Body of pancreas (tissue), 4 donors: ENCODE results near the gene SLC1A4. TPM values are rescaled to one million over a fixed set of nuclear protein-coding genes. Genes with fewer than 3 reads are reported as not detected.
A peak's percentile ranks its signal among the peaks of the same experiment; 100 is the strongest.

Experiments
- ATAC-seq: fragments of 150-250 bp; one replicate; pipeline ENCODE4 v1.9.1; 2016
- DNase-seq, 4 donors: peaks; one replicate each; pipeline ENCODE4 v3.0.0-alpha.2; 2019
- H3K27ac ChIP-seq, 4 donors: fragments of 200-600 bp; sonication (generic); 1 replicate in 3 of 4; 2 replicates in 1 of 4; pipeline versions ENCODE4 v1.5.1 to v1.6.1; 2016 to 2019; ENCODE audit warnings: mild to moderate bottlenecking in 1 of 4, mixed read lengths in 1 of 4, moderate library complexity in 1 of 4
- H3K27me3 ChIP-seq, 2 donors: fragments of 200-600 bp; sonication (generic); one replicate each; pipeline ENCODE4 v1.6.0; 2016; ENCODE audit warnings: mild to moderate bottlenecking in 1 of 2
- H3K36me3 ChIP-seq, 2 donors: fragments of 200-600 bp; sonication (generic); replicated peaks in 1 of 2; 2 replicates each; pipeline ENCODE4 v1.5.1; 2016; ENCODE audit warnings: low read depth in 2 of 2; ENCODE audit not compliant: insufficient read depth in 1 of 2
- H3K4me1 ChIP-seq: fragments of 200-600 bp; sonication (generic); one replicate; pipeline ENCODE4 v1.6.0; 2016
- H3K4me3 ChIP-seq, 2 donors: fragments of 200-600 bp; sonication (generic); 1 replicate in 1 of 2; 2 replicates in 1 of 2; pipeline ENCODE4 v1.5.1; 2016 to 2019
- H3K9me3 ChIP-seq, 3 donors: fragments of 200-600 bp; sonication (generic); 1 replicate in 2 of 3; 2 replicates in 1 of 3; pipeline ENCODE4 v1.5.1; 2016
- CTCF ChIP-seq, 7 experiments: fragments of 450-650 bp in 4 of 7; fragments of 200-600 bp in 3 of 7; sonication (generic) in 3 of 7; IDR thresholded peaks; one replicate each; pipeline ENCODE4 v1.5.1; 2016 to 2019; ENCODE audit warnings: antibody characterized with exemption in 7 of 7
- POLR2A ChIP-seq, 3 donors: fragments of 450-650 bp; IDR thresholded peaks; one replicate each; pipeline ENCODE4 v1.6.1; 2016; ENCODE audit warnings: antibody characterized with exemption in 3 of 3, mild to moderate bottlenecking in 2 of 3
- WGBS, 2 donors: methylation state at CpG; one replicate each; pipeline ENCODE4 v1.1.5; 2017; 5-methylcytosine and 5-hydroxymethylcytosine counted together
- intact Hi-C: fragments of 100-400 bp; cut with DNase I; formaldehyde crosslinking; loops from one replicate; pipeline ENCODE4 v1.15.1; 2023
- small RNA-seq: library from RNA; depleted of rRNA; stranded (forward); fragments of <200 nt; gene quantifications from one replicate; pipeline ENCODE3, GENCODE V24; 2016
- total RNA-seq, 2 donors: library from RNA; depleted of rRNA; stranded (reverse); fragments of >200 nt; gene quantifications; one replicate each; pipeline ENCODE4 v1.1.0, GENCODE V29; 2016

Gene SLC1A4
- total RNA-seq, 2 donors from 2014 or later = 14.5 to 25.4 TPM

GRCh38 chr2:65070856-65071255 is 81.7 kb downstream of the SLC1A4 start:
- H3K36me3 ChIP-seq = peaks cover 0 to 2% of the 10 kb centered on the region in 2 donors
- no peak for ATAC-seq
- intact Hi-C loops = loop anchor here (10.0 kb wide), 1 partner anchor 54 kb away; no protein-coding TSS in a partner anchor
- no peak overlapping the region for H3K27ac ChIP-seq
- peaks cover 32% of the 10 kb centered on the region for H3K4me1 ChIP-seq
- H3K4me3 ChIP-seq = no peak overlapping the region
- no peak for DNase-seq
- TF ChIP-seq CTCF (IDR thresholded peaks at IDR 0.05) = no peak
- TF ChIP-seq POLR2A (IDR thresholded peaks at IDR 0.05) = no peak
- H3K27me3 ChIP-seq = no peaks in the 10 kb centered on the region
- H3K9me3 ChIP-seq = no peaks in the 10 kb centered on the region
- WGBS, 2 donors = 40 to 79% methylated on average over 1 to 6 of the region's 6 CpGs

- ATAC-seq (peak; percentile 45), DNase-seq (peak; percentile 43 to 64 (median 54))
- Histone ChIP-seq H3K36me3 (peaks cover 0 to 2% of the 10 kb centered on the region in 2 donors), H3K9me3 (no peaks in the 10 kb centered on the region), H3K4me1 (peaks cover 36% of the 10 kb centered on the region), H3K27ac (no peak overlapping the region), H3K27me3 (no peaks in the 10 kb centered on the region), H3K4me3 (no peak overlapping the region)
- intact Hi-C loops = loop anchor here (10.0 kb wide), 1 partner anchor 53 kb away; no protein-coding TSS in a partner anchor
- WGBS, 2 donors = 57 to 87% methylated on average over 3 to 14 of the region's 14 CpGs
- TF ChIP-seq POLR2A (IDR thresholded peaks at IDR 0.05) (no peak), CTCF (IDR thresholded peaks at IDR 0.05) (peak in 6 of 7 experiments; percentile 13 to 46 (median 32))
These were observed 82.4 kb downstream of the SLC1A4 start for GRCh38 chr2:65071499-65072180.

GRCh38 chr2:65072181-65072970 is 83.2 kb downstream of the SLC1A4 start:
- ATAC-seq (no peak), DNase-seq (no peak)
- TF ChIP-seq CTCF (IDR thresholded peaks at IDR 0.05) = no peak
- TF ChIP-seq POLR2A (IDR thresholded peaks at IDR 0.05) = no peak
- peaks cover 0 to 2% of the 10 kb centered on the region in 2 donors for H3K36me3 ChIP-seq
- no peak overlapping the region for H3K4me3 ChIP-seq
- no peaks in the 10 kb centered on the region for H3K9me3 ChIP-seq
- peaks cover 36% of the 10 kb centered on the region for H3K4me1 ChIP-seq
- H3K27me3 ChIP-seq = no peaks in the 10 kb centered on the region
- WGBS, 2 donors = 84 to 88% methylated on average over 16 to 20 of the region's 20 CpGs
- intact Hi-C loops = loop anchor here (10.0 kb wide), 1 partner anchor 52 kb away; no protein-coding TSS in a partner anchor
- H3K27ac ChIP-seq = no peak overlapping the region

Small RNA genes within 50 kb of the gene (small RNA-seq; reads per million reads assigned to genes)
- not detected for gene RNU6-548P

Other genes starting within 250 kb of the SLC1A4 start
- gene CEP68, start 67.0 kb downstream of the SLC1A4 start, total RNA-seq = 10 to 100 TPM in 1 of 2 donors, 1 to 10 TPM in 1; 6.9 to 20.0 TPM
- gene RAB1A, start 140.7 kb downstream of the SLC1A4 start, total RNA-seq = 10 to 100 TPM; 43.2 to 53.7 TPM
- 10 to 100 TPM; 26.0 to 46.7 TPM for gene ACTR2, start 238.4 kb downstream of the SLC1A4 start, total RNA-seq